GM23338 (cell line): ENCODE measurements around the gene LINGO4. TPM values are rescaled to one million over a fixed set of nuclear protein-coding genes. Genes with fewer than 3 reads are reported as not detected.

Source experiments
- CREB1 ChIP-seq: fragments of 250-450 bp; sonication (Bioruptor Pico); IDR thresholded peaks from 2 replicates; pipeline ENCODE4 v1.5.0; 2020; ENCODE audit warnings: low read depth, mild to moderate bottlenecking, moderate library complexity
- CTCF ChIP-seq, 2 experiments: fragments of 200-600 bp in 1 of 2; sonication (generic) in 1 of 2; conservative IDR thresholded peaks; 2 replicates each; pipeline versions ENCODE4 v1.5.1 to v1.6.1; 2016 to 2017; ENCODE audit warnings: antibody characterized with exemption in 2 of 2, low read depth in 2 of 2, mild to moderate bottlenecking in 2 of 2, moderate library complexity in 1 of 2
- ETS1 ChIP-seq: IDR thresholded peaks from 2 replicates; pipeline ENCODE4 v1.6.1; 2016; ENCODE audit warnings: antibody characterized with exemption
- EZH2phosphoT487 ChIP-seq: fragments of 200-600 bp; sonication (generic); IDR thresholded peaks from one replicate; pipeline ENCODE4 v1.8.1; 2018; ENCODE audit warnings: antibody characterized with exemption; ENCODE audit not compliant: unreplicated experiment
- JUNB ChIP-seq: IDR thresholded peaks from one replicate; pipeline ENCODE4 v1.6.1; 2016; ENCODE audit warnings: antibody characterized with exemption; ENCODE audit not compliant: unreplicated experiment
- NANOG ChIP-seq: IDR thresholded peaks from 2 replicates; pipeline ENCODE4 v1.6.1; 2016; ENCODE audit warnings: antibody characterized with exemption, borderline replicate concordance
- POLR2AphosphoS5 ChIP-seq: IDR thresholded peaks from 2 replicates; pipeline ENCODE4 v1.6.1; 2016; ENCODE audit warnings: antibody characterized with exemption, low read depth
- STAT1 ChIP-seq: IDR thresholded peaks from one replicate; pipeline ENCODE4 v1.6.1; 2016; ENCODE audit warnings: antibody characterized with exemption; ENCODE audit not compliant: unreplicated experiment
- ZNF114 ChIP-seq: fragments of 250-450 bp; sonication (Bioruptor Pico); IDR thresholded peaks from 2 replicates; pipeline ENCODE4 v1.5.0; 2020; ENCODE audit warnings: mild to moderate bottlenecking, moderate library complexity
- ZNF331 ChIP-seq: fragments of 250-450 bp; sonication (Bioruptor Pico); IDR thresholded peaks from 2 replicates; pipeline ENCODE4 v1.5.0; 2020; ENCODE audit warnings: low read depth, mild to moderate bottlenecking, moderate library complexity
- ZNF462 ChIP-seq: fragments of 250-450 bp; sonication (Bioruptor Pico); IDR thresholded peaks from 2 replicates; pipeline ENCODE4 v1.5.0; 2020; ENCODE audit warnings: mild to moderate bottlenecking, moderate library complexity
- polyA plus RNA-seq: library from polyadenylated mRNA; unstranded; fragments of >200 nt; fragmentation: Nextera tagmentation; extraction: Ambion mirVana; gene quantifications from 2 replicates; pipeline ENCODE4 v1.2.1, GENCODE V29; 2016
- total RNA-seq: library from RNA; depleted of rRNA; stranded (reverse); fragments of >200 nt; shearing (Covaris generic); gene quantifications from 2 replicates; pipeline ENCODE4 v1.2.3, GENCODE V29; 2014

Gene LINGO4
- total and polyA plus RNA-seq, 2 experiments from 2014 or later, result not detected

- TF ChIP-seq ZNF462 (CRISPR knock-in tag), result no peak
- TF ChIP-seq JUNB, result no peak
- TF ChIP-seq ETS1, result no peak
- no peak for TF ChIP-seq EZH2phosphoT487
- TF ChIP-seq NANOG, result no peak
- TF ChIP-seq STAT1, result no peak
- no peak for TF ChIP-seq ZNF114 (CRISPR knock-in tag)
- no peak for TF ChIP-seq POLR2AphosphoS5
- no peak for TF ChIP-seq ZNF331
- TF ChIP-seq CTCF (conservative IDR thresholded peaks at IDR 0.05; ENCODE audit: low read depth in 2 of 2), result no peak
- TF ChIP-seq CREB1 (CRISPR knock-in tag), result no peak
Measured at GRCh38 chr1:151831256-151831591, 26.0 kb upstream of the LINGO4 start (continued).
